ENCODE results near the gene B3GALT6.

DNA sequence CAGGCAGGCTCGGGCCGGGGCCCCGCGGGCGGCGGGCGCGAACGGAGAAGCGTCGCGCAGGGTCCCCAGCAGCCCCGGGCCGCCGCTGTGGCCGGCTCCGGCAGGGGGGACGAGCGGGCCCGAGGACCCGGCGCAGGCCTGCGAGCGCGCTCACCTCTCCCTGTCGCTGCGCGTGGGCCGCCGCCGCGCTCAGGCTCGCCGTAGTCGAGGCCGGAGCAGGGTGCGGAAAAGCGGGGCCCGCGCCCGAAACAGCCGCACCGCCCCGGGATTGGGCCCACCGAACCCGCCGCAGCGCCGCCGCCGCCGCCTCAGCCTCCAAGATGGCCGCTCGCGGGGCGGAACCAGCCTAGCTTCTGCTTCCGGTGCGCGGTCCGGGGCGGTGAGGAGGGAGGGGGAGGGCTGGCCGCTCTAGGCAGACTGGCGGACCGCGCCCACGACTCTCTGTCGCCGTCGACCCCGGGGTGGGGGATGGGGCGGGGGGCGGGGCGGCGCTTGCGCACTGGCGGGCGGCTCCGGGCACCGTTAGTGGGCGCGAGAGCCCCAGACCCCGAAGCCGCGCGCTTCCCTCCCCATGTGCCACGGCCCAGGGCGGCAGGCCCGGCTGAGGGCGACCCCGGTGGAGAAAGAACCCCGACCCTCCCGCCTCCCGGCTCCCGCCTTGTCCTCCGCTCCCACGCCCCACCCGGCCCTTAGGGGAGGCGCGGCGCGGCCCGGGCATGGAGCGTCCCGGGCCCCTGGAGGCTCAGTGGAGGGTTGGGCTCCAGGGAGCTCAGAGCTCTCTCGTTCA is 41.7 kb downstream of the B3GALT6 start, which contains the start of gene UBE2J2:
- TF ChIP-seq, protein P1, sequence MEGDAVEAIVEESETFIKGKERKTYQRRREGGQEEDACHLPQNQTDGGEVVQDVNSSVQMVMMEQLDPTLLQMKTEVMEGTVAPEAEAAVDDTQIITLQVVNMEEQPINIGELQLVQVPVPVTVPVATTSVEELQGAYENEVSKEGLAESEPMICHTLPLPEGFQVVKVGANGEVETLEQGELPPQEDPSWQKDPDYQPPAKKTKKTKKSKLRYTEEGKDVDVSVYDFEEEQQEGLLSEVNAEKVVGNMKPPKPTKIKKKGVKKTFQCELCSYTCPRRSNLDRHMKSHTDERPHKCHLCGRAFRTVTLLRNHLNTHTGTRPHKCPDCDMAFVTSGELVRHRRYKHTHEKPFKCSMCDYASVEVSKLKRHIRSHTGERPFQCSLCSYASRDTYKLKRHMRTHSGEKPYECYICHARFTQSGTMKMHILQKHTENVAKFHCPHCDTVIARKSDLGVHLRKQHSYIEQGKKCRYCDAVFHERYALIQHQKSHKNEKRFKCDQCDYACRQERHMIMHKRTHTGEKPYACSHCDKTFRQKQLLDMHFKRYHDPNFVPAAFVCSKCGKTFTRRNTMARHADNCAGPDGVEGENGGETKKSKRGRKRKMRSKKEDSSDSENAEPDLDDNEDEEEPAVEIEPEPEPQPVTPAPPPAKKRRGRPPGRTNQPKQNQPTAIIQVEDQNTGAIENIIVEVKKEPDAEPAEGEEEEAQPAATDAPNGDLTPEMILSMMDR (IDR thresholded peaks at IDR 0.05; ENCODE audit: low read length): no peak
- no peak for TF ChIP-seq EZH2 (optimal IDR thresholded peaks at IDR 0.05; ENCODE audit: low read depth, low read length)
